Esophagus muscularis mucosa (tissue), 3 donors: ENCODE data around the gene FGF22.

Experiments
- CTCF ChIP-seq, 3 experiments: fragments of 200-600 bp in 2 of 3; fragments of 450-650 bp in 1 of 3; sonication (generic) in 2 of 3; IDR thresholded peaks; one replicate each; pipeline ENCODE4 v1.5.1; 2017 to 2019; ENCODE audit warnings: antibody characterized with exemption in 3 of 3, mild to moderate bottlenecking in 2 of 3, moderate library complexity in 1 of 3
- POLR2A ChIP-seq: fragments of 450-650 bp; IDR thresholded peaks from one replicate; pipeline ENCODE4 v1.6.1; 2017; ENCODE audit warnings: antibody characterized with exemption, moderate library complexity, mild to moderate bottlenecking, low read depth

- TF ChIP-seq CTCF (IDR thresholded peaks at IDR 0.05) (no peak), POLR2A (no peak)
These were observed 36.3 kb downstream of the FGF22 start for GRCh38 chr19:676007-676338.
